Neural progenitor cell (in vitro differentiated cells): ENCODE data around the gene SDK2. TPM values are rescaled to one million over a fixed set of nuclear protein-coding genes. Genes with fewer than 3 reads are reported as not detected.
"Not testable (repeated sequence)": the region's sequence is repeated elsewhere in the genome, so short reads cannot be mapped to it uniquely, and the experiment has no call there.

Source experiments
- DNase-seq: peaks from one replicate; pipeline ENCODE4 v3.0.0-alpha.2; 2016; ENCODE audit warnings: low spot score
- H2AFZ ChIP-seq: fragments of 200-600 bp; sonication (generic); replicated peaks from 2 replicates; pipeline ENCODE4 v1.6.1; 2016; ENCODE audit warnings: antibody characterized with exemption
- H3F3A ChIP-seq: fragments of 200-600 bp; sonication (generic); 2 replicates; pipeline ENCODE4 v1.6.1; 2016; ENCODE audit warnings: antibody characterized with exemption, low read depth
- H3K27ac ChIP-seq: fragments of 200-600 bp; sonication (generic); 2 replicates; pipeline ENCODE4 v1.5.1; 2016; ENCODE audit warnings: mild to moderate bottlenecking
- H3K27me3 ChIP-seq: fragments of 200-600 bp; sonication (generic); 2 replicates; pipeline ENCODE4 v1.6.1; 2016; ENCODE audit warnings: mild to moderate bottlenecking, moderate library complexity
- H3K36me3 ChIP-seq: fragments of 200-600 bp; sonication (generic); 2 replicates; pipeline ENCODE4 v1.5.1; 2016
- H3K4me1 ChIP-seq: fragments of 200-600 bp; sonication (generic); 2 replicates; pipeline ENCODE4 v1.6.1; 2016; ENCODE audit warnings: mixed run types
- H3K4me2 ChIP-seq: fragments of 200-600 bp; sonication (generic); 2 replicates; pipeline ENCODE4 v1.6.1; 2016
- H3K4me3 ChIP-seq: fragments of 200-600 bp; sonication (generic); 2 replicates; pipeline ENCODE4 v1.5.1; 2016
- H3K79me2 ChIP-seq: fragments of 200-600 bp; sonication (generic); 2 replicates; pipeline ENCODE4 v1.6.1; 2016; ENCODE audit warnings: low read depth
- H3K9ac ChIP-seq: fragments of 200-600 bp; sonication (generic); 2 replicates; pipeline ENCODE4 v1.6.1; 2016
- H3K9me3 ChIP-seq: fragments of 200-600 bp; sonication (generic); 2 replicates; pipeline ENCODE4 v1.5.1; 2016; ENCODE audit warnings: low read depth
- H4K20me1 ChIP-seq: fragments of 200-600 bp; sonication (generic); 2 replicates; pipeline ENCODE4 v1.6.1; 2016; ENCODE audit warnings: low read depth
- H3K27ac Mint-ChIP-seq: 3 replicates; pipeline ENCODE4 v1.8.0; 2021; ENCODE audit warnings: mixed read lengths
- H3K27me3 Mint-ChIP-seq: 2 replicates; pipeline ENCODE4 v1.8.0; 2022; ENCODE audit warnings: low read depth, mild to moderate bottlenecking, inconsistent platforms, moderate library complexity, mixed read lengths; ENCODE audit not compliant: insufficient read depth
- H3K36me3 Mint-ChIP-seq: 3 replicates; pipeline ENCODE4 v1.8.0; 2021; ENCODE audit warnings: mixed read lengths
- H3K4me1 Mint-ChIP-seq: 3 replicates; pipeline ENCODE4 v1.8.0; 2021; ENCODE audit warnings: mixed read lengths
- H3K4me3 Mint-ChIP-seq: 3 replicates; pipeline ENCODE4 v1.8.0; 2021; ENCODE audit warnings: mild to moderate bottlenecking, moderate library complexity, mixed read lengths
- H3K9me3 Mint-ChIP-seq: 3 replicates; pipeline ENCODE4 v1.8.0; 2020; ENCODE audit warnings: mixed read lengths
- EZH2 ChIP-seq: fragments of 200-600 bp; sonication (generic); IDR thresholded peaks from 2 replicates; pipeline ENCODE4 v1.6.1; 2017; ENCODE audit warnings: antibody characterized with exemption, mild to moderate bottlenecking, moderate library complexity
- EZH2phosphoT487 ChIP-seq: fragments of 200-600 bp; sonication (generic); IDR thresholded peaks from 2 replicates; pipeline ENCODE4 v1.6.1; 2017; ENCODE audit warnings: antibody characterized with exemption
- total RNA-seq: library from RNA; depleted of rRNA; stranded (reverse); fragments of >200 nt; gene quantifications from 2 replicates; pipeline ENCODE4 v1.2.3, GENCODE V29; 2015; ENCODE audit warnings: low replicate concordance
- TF ChIP-seq, protein P1 (sequence below): fragments of 200-600 bp; sonication (generic); IDR thresholded peaks from 2 replicates; pipeline ENCODE4 v1.5.1; 2017; ENCODE audit warnings: antibody characterized with exemption, mild to moderate bottlenecking

The SDK2 gene
- total RNA-seq, 1 donor from 2014 or later: 15.3 TPM

DNA sequence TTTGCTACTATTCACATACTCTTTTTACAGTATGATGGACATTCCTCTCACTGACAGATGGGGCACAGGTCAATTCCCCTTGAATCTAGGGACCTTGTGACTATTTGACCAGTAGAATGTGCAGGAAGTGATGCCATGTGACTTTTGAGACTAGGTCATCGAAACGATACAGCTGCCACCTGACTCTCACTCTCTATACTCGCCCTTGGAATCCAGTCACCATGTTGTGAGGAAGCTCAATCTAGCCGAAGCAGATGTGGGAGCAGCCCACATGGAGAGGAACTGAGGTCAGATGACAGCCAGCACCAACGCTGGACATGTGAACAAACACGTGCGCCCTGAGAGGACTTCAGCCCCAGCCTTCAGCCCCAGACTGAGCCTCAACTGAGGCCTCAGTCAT lies 184.3 kb downstream of the SDK2 start:
- Histone ChIP-seq H3K27me3 (no peaks in the 10 kb centered on the region), H3F3A (no peaks in the 10 kb centered on the region), H3K9me3 (no peaks in the 10 kb centered on the region), H3K36me3 (no peaks in the 10 kb centered on the region), H4K20me1 (peaks cover 16% of the 10 kb centered on the region), H3K27ac (no peak overlapping the region), H3K4me3 (no peak overlapping the region), H3K9ac (no peak overlapping the region), H3K79me2 (no peaks in the 10 kb centered on the region), H3K4me2 (no peak overlapping the region), H3K4me1 (no peaks in the 10 kb centered on the region), H2AFZ (no peak overlapping the region)
- no peak overlapping the region for H3K4me3 Mint-ChIP-seq
- no peak for DNase-seq
- no peak for TF ChIP-seq EZH2
- TF ChIP-seq EZH2phosphoT487: no peak
- TF ChIP-seq, protein P1, sequence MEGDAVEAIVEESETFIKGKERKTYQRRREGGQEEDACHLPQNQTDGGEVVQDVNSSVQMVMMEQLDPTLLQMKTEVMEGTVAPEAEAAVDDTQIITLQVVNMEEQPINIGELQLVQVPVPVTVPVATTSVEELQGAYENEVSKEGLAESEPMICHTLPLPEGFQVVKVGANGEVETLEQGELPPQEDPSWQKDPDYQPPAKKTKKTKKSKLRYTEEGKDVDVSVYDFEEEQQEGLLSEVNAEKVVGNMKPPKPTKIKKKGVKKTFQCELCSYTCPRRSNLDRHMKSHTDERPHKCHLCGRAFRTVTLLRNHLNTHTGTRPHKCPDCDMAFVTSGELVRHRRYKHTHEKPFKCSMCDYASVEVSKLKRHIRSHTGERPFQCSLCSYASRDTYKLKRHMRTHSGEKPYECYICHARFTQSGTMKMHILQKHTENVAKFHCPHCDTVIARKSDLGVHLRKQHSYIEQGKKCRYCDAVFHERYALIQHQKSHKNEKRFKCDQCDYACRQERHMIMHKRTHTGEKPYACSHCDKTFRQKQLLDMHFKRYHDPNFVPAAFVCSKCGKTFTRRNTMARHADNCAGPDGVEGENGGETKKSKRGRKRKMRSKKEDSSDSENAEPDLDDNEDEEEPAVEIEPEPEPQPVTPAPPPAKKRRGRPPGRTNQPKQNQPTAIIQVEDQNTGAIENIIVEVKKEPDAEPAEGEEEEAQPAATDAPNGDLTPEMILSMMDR: no peak
- no peak overlapping the region for H3K27ac Mint-ChIP-seq
- peaks cover 10% of the 10 kb centered on the region for H3K36me3 Mint-ChIP-seq
- peaks cover 22% of the 10 kb centered on the region for H3K4me1 Mint-ChIP-seq
- H3K9me3 Mint-ChIP-seq: no peaks in the 10 kb centered on the region
- no peaks in the 10 kb centered on the region for H3K27me3 Mint-ChIP-seq

DNA sequence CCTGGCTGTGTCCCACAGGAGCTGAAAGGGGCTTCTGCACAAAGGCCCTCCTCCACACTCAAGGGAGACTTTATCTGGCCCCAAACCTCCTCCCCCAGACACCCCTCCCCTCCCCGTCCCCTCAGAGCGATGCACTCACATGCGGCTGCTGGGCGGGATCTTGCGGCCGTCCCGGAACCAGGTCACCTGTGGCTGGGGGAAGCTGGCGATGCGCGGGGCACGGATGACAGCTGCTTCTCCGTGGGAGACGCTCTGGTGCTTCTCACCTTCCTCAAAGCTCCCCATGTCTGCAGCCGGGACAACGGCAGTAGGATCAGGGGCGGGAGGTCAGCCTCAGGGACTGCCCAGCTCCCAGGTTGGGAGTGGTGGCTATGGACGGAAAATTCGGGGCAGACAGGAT lies 188.5 kb downstream of the SDK2 start:
- peaks cover 14% of the 10 kb centered on the region for H3K4me1 Mint-ChIP-seq
- H3K36me3 Mint-ChIP-seq: peaks cover 33% of the 10 kb centered on the region
- Histone ChIP-seq H3F3A (no peaks in the 10 kb centered on the region), H3K4me3 (no peak overlapping the region), H3K79me2 (no peaks in the 10 kb centered on the region), H3K9ac (no peak overlapping the region), H3K4me2 (no peak overlapping the region), H2AFZ (no peak overlapping the region), H3K4me1 (no peaks in the 10 kb centered on the region), H3K9me3 (no peaks in the 10 kb centered on the region), H3K27me3 (no peaks in the 10 kb centered on the region), H3K27ac (no peak overlapping the region), H3K36me3 (no peaks in the 10 kb centered on the region), H4K20me1 (no peaks in the 10 kb centered on the region)
- H3K4me3 Mint-ChIP-seq: no peak overlapping the region
- H3K27me3 Mint-ChIP-seq: peaks cover 3% of the 10 kb centered on the region
- TF ChIP-seq EZH2phosphoT487: no peak
- TF ChIP-seq, protein P1: no peak
- TF ChIP-seq EZH2: no peak
- no peak for DNase-seq
- H3K9me3 Mint-ChIP-seq: peaks cover 9% of the 10 kb centered on the region
- no peak overlapping the region for H3K27ac Mint-ChIP-seq

DNA sequence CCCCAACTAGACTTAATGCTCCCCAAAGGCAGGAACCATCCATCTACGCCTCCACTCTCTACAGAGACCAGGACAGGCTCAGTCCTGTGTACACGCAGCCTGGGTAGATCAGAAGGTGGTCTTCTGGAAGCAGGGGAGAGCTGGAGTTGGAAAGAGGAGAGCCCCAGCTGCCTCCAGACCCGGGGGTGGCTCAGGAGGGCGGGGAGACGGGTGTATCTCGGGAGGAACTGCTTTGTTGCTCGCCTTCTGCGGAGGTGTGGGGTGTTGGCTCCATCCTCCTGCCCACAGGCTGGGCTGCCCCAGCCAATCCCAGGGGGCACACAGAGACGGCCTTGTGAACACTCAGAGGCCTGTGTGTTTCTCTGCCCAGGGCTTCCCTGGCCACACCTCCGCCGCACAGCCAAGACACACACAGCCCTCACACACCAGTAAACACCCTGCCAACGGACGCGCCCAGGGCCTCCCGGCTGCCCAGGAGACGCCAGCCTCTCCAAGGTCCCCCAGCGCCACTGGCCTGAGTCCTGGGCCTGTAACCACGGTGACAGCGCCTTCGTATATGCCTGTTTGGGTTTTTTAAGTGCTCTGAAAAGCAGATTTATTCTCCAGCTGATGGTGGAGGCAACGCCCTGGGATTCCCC lies 189.1 kb downstream of the SDK2 start:
- H3K9me3 Mint-ChIP-seq: peaks cover 9% of the 10 kb centered on the region
- no peaks in the 10 kb centered on the region for H4K20me1 ChIP-seq
- no peaks in the 10 kb centered on the region for H3K4me1 ChIP-seq
- peaks cover 36% of the 10 kb centered on the region for H3K36me3 Mint-ChIP-seq
- H3F3A ChIP-seq: no peaks in the 10 kb centered on the region
- H3K27me3 ChIP-seq: no peaks in the 10 kb centered on the region
- no peak overlapping the region for H3K4me3 Mint-ChIP-seq
- H3K4me3 ChIP-seq: no peak overlapping the region
- H3K4me1 Mint-ChIP-seq: peaks cover 17% of the 10 kb centered on the region
- no peak overlapping the region for H3K4me2 ChIP-seq
- H3K9me3 ChIP-seq: no peaks in the 10 kb centered on the region
- H3K36me3 ChIP-seq: no peaks in the 10 kb centered on the region
- H3K79me2 ChIP-seq: no peaks in the 10 kb centered on the region
- no peak overlapping the region for H3K27ac Mint-ChIP-seq
- H2AFZ ChIP-seq: no peak overlapping the region
- no peak for TF ChIP-seq EZH2phosphoT487
- TF ChIP-seq, protein P1: no peak
- TF ChIP-seq EZH2: no peak
- H3K27ac ChIP-seq: no peak overlapping the region
- no peak overlapping the region for H3K9ac ChIP-seq
- peaks cover 7% of the 10 kb centered on the region for H3K27me3 Mint-ChIP-seq
- no peak for DNase-seq

DNA sequence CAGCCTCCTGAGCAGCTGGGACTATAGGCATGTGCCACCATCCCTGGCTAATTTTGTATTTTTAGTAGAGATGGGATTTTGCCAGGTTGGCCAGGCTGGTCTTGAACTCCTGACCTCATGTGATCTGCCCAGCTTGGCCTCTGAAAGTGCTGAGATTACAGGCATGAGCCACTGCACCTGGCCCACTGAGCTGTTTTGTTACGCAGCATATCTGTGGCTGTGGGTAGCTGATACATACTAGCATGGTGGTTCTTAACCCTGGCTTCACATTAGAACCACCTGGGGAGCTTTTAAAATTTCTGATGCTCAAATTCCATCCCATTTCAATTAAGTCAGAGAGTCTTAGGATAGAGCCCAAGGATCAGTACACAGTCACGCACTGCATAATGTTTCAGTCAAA lies 190.8 kb downstream of the SDK2 start:
- H3K9me3 ChIP-seq, H3K27me3 Mint-ChIP-seq, H3K36me3 ChIP-seq, H3K79me2 ChIP-seq, H4K20me1 ChIP-seq, H3F3A ChIP-seq, H2AFZ ChIP-seq, H3K4me1 ChIP-seq, H3K4me3 Mint-ChIP-seq, H3K9me3 Mint-ChIP-seq, H3K4me2 ChIP-seq, H3K27ac ChIP-seq, H3K27me3 ChIP-seq, DNase-seq, H3K9ac ChIP-seq, H3K27ac Mint-ChIP-seq, H3K4me3 ChIP-seq: not testable (repeated sequence)
- Mint-ChIP-seq H3K4me1 (peaks cover 17% of the 10 kb centered on the region), H3K36me3 (peaks cover 34% of the 10 kb centered on the region)
